WI38 (cell line): ENCODE data around the gene H6PD.

Source experiments
- H3K4me3 ChIP-seq: 2 replicates; pipeline ENCODE4 v1.5.1; 2011; ENCODE audit warnings: low read depth, mild to moderate bottlenecking, control low read depth, low read length
- TF ChIP-seq, protein P1 (sequence below): IDR thresholded peaks from 2 replicates; pipeline ENCODE4 v1.5.1; 2012; ENCODE audit warnings: low read depth, mild to moderate bottlenecking, control low read depth, low read length

H6PD gene

DNA sequence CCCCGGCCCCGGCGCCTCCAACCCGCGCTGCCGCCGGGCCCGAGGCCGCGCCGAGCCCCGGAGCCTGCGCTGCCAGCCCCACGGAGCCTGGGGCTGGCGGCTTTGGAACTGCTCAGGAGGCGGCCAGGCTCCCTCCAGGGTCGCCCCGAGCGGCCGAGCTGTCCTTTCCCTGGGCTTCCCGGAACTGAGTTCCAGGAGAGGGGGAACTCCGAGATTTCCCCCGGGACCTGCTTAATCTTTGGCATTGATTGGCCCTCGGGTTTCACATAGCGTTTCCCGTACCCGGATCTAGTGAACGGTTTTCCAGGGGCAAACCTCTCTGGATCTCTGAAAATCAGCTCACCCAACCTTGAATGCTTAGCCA lies 504 bp downstream of the H6PD start:
- peak overlapping the region; percentile 75 for H3K4me3 ChIP-seq
- TF ChIP-seq, protein P1, sequence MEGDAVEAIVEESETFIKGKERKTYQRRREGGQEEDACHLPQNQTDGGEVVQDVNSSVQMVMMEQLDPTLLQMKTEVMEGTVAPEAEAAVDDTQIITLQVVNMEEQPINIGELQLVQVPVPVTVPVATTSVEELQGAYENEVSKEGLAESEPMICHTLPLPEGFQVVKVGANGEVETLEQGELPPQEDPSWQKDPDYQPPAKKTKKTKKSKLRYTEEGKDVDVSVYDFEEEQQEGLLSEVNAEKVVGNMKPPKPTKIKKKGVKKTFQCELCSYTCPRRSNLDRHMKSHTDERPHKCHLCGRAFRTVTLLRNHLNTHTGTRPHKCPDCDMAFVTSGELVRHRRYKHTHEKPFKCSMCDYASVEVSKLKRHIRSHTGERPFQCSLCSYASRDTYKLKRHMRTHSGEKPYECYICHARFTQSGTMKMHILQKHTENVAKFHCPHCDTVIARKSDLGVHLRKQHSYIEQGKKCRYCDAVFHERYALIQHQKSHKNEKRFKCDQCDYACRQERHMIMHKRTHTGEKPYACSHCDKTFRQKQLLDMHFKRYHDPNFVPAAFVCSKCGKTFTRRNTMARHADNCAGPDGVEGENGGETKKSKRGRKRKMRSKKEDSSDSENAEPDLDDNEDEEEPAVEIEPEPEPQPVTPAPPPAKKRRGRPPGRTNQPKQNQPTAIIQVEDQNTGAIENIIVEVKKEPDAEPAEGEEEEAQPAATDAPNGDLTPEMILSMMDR, result no peak

DNA sequence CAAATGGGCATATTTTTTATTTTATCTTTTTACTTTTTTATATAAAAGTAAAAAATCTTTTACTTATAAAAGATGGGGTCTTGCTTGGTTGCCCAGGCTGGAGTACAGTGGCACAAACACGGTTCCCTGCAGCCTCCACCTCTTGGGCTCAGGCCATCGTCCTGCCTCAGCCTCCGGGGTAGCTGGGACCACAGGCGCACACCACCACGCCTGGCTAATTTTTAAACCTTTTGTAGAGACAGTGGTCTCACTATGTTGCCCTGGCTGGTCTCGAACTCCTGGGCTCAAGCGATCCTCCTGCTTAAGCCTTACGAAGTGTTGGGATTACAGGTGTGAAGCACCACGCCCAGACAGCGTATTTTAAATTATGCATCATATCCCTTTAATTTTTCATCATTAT lies 986 bp downstream of the H6PD start:
- peak overlapping the region; percentile 75 for H3K4me3 ChIP-seq
- TF ChIP-seq, protein P1, result no peak

GRCh38 chr1:9238134-9238533 lies 3.6 kb downstream of the H6PD start:
- no peak overlapping the region for H3K4me3 ChIP-seq
- TF ChIP-seq, protein P1, result no peak

DNA sequence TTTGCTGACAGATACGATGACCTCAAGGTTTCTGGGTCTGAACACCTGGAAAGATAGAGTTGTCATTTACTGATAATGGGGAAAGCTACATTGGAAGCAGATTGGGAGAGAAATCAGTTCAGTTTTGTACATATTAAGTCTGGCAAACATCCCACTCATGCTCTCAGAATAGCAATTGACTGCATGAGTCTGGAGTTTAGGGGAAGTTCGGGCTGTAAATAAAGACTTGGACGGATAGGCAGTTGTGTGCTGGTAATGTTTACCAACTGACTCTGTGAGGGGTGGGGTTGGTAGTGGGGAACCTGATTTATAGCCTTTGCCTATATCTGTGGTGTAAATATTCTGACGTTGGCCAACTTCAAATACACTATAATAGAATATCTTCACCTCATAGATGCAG lies 4.0 kb downstream of the H6PD start:
- TF ChIP-seq, protein P1, result no peak
- H3K4me3 ChIP-seq, result no peak overlapping the region

- no peak overlapping the region for H3K4me3 ChIP-seq
- TF ChIP-seq, protein P1, result no peak
Observed at GRCh38 chr1:9239622-9240401, 5.2 kb downstream of the H6PD start.

- TF ChIP-seq, protein P1, result no peak
- no peak overlapping the region for H3K4me3 ChIP-seq
Observed at GRCh38 chr1:9240914-9241820, 6.6 kb downstream of the H6PD start.

- H3K4me3 ChIP-seq, result no peak overlapping the region
- TF ChIP-seq, protein P1, result no peak
Observed at GRCh38 chr1:9241891-9242290, 7.3 kb downstream of the H6PD start.
